ENCODE data around the gene NFE2L2.
A peak's percentile ranks its signal among the peaks of the same experiment; 100 is the strongest.
"Not testable (repeated sequence)": the region's sequence is repeated elsewhere in the genome, so short reads cannot be mapped to it uniquely, and the experiment has no call there.

Gene NFE2L2

DNA sequence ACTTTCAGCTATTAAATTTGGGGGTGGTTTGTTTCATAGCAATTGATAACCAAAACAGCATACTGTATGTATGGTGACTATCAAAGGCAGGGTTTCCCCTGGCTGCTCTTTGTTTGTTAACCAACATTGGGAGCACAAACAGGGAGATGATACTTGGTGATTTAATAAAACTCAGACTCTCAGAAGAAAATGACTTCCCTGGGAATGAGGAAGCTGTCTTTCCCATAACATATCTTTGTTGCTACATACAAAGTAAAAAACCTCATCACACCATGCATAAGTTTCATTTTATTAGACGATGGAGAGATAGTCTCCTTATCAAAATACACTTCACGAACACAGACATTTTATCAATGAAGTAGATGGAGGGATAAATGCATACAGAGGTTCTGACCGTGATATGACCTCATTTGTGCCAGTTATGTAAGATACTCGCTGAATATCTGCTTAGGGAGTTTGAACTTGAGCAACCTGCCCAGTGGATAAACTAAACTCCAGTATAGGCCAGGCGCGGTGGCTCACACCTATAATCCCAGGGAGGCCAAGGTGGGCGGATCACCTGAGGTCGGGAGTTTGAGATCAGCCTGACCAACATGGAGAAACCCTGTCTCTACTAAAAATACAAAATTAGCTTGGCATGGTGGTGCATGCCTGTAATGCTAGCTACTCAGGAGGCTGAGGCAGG is 3.8 kb upstream of the NFE2L2 start:
- peaks cover 15% of the 10 kb centered on the region for H3K36me3 Mint-ChIP-seq
- H3K4me3 Mint-ChIP-seq: no peak overlapping the region
- DNase-seq (ENCODE audit: low spot score in 2 of 2) (no peak), ATAC-seq (no peak)
- H3K27ac Mint-ChIP-seq: no peak overlapping the region
- H3K4me1 Mint-ChIP-seq: peaks cover 19% of the 10 kb centered on the region
- H3K9me3 Mint-ChIP-seq: no peaks in the 10 kb centered on the region

DNA sequence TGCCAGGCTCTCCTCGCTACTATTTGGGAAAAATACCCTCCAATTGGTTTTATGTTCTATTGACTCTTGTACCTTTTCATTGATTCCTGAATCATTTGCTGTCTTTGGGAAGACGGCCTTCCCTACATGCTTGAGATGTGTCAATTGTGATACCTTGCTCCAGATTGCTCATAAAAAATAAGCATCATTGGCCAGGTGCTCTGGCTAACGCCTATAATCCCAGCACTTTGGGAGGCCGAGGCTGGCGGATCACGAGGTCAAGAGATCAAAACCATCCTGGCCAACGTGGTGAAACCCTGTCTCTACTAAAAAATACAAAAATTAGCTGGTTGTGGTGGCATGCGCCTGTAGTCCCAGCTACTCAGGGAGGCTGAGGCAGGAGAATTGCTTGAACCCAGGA is 2.4 kb upstream of the NFE2L2 start:
- not testable (repeated sequence) for H3K27ac Mint-ChIP-seq; ATAC-seq; H3K9me3 Mint-ChIP-seq; DNase-seq (ENCODE audit: low spot score in 2 of 2); H3K4me3 Mint-ChIP-seq
- Mint-ChIP-seq H3K4me1 (peaks cover 24% of the 10 kb centered on the region), H3K36me3 (peaks cover 29% of the 10 kb centered on the region)

DNA sequence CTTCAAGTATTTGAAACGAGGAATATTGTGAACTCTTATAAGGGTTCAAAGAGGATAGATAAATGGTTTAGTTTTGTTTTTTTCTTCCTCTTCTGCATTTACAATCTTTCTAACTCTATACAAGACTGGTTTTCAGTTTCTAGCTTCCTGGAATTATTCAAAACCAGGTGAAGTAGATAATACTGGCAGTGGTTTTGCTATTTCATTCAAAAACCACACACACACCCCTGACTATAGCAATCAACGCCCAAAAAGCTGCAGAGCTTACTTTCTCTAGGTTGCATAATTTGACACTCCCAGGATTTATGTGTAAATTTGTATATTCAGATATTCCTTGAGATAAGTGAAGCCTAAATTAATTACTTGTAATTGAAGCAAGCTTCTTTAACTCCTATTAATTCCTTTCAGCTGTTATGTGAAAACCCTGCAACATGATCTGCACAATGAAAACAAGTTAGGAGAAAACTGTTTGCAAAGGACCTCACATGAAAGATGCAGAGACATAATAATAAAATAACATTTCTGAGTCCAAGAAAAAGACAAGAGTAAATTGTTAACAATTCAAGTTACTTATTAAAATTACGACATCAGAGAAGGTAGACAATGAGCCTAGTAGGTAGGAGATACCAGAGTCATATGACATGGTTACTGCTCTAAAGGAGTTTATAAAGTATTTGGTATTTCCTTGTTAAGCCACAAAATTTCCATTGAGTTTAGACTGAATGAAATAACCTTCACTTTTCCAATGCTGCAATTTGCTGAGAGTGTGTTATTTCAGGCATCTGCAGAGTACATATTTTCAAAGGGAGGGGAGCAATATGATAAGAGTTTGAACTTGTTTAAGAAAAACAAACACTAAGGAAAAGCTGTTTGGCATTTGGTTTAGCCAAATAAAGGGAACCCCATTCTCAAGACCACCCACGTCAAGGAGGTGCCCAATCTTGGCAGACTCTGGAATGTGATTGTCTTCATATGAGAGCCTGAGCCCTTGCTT is 1.6 kb upstream of the NFE2L2 start:
- DNase-seq (ENCODE audit: low spot score in 2 of 2): no peak
- H3K4me1 Mint-ChIP-seq: peaks cover 31% of the 10 kb centered on the region
- H3K4me3 Mint-ChIP-seq: peak overlapping the region; percentile 90
- peaks cover 37% of the 10 kb centered on the region for H3K36me3 Mint-ChIP-seq
- peak overlapping the region; percentile 99 for H3K27ac Mint-ChIP-seq
- H3K9me3 Mint-ChIP-seq: no peaks in the 10 kb centered on the region
- ATAC-seq: no peak

DNA sequence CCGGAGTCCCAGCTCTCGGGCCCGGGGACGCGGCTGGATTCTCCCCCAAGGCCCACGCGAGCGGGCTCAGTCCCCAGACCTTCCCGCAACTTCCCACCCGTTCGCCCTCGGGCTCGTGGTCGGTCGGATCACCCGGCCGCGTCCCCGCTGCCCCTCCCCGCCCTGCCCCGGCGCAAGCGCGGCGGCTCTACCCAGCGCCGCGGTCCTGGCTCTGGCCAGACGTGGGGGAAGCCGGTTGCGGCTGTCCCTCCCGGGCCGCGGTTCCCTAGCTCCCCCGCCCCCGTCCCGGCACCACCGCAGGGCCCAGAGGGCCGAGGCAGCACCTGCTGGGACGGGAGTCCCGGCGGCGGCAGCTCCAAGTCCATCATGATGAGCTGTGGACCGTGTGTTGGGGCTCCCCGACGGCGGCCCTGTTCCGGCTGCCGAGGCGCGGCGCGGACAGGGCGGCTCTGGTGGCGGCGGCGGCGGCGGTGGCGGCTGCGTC is 276 bp downstream of the NFE2L2 start:
- Mint-ChIP-seq H3K9me3 (no peaks in the 10 kb centered on the region), H3K27ac (peak overlapping the region; percentile 99), H3K4me1 (peaks cover 42% of the 10 kb centered on the region), H3K4me3 (peak overlapping the region; percentile 90), H3K36me3 (peaks cover 55% of the 10 kb centered on the region)
- peak; percentile 15 for ATAC-seq
- DNase-seq (ENCODE audit: low spot score in 2 of 2): peak in 1 of 2 donors; percentile 56

DNA sequence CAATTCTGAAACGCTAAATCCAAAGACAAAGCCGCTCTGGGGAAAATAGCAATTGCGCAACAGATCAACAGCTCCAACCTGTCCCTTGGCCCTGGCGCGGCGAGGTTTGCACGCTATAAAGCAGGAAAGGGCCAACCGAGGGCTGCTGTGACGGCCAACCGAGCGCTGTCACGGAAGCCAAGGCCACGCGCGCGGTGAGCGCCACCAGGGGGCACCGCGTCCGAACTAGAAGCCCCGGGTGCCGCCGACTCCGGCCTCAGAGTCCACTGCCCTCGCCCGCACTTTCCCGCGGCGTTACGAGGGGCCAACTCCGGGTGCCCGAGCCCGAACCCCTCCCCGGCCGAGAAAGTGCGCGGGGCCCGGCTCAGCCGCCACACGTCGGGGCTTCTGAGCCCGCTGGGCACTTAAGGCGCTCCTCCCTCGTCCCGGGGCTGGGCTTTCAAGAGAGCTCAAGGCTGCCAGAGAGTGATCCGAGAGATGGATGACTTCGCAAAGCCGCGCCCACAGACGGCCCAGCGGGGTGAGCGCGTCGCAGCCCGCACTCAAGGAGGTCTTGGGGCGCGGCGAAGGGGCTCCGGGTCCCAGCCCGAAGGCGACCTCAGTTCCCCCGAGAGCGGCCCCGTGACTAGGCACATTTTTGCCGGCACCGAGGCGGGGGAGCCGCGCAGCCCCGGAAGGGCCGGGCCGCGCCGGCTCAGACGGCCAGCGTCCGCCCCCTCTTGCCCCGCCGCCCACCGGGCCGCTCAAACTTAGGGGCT is 897 bp downstream of the NFE2L2 start:
- DNase-seq (ENCODE audit: low spot score in 2 of 2) (peak; percentile 97 to 98), ATAC-seq (peak; percentile 81)
- H3K36me3 Mint-ChIP-seq: peaks cover 61% of the 10 kb centered on the region
- H3K4me3 Mint-ChIP-seq: peak overlapping the region; percentile 90
- peaks cover 42% of the 10 kb centered on the region for H3K4me1 Mint-ChIP-seq
- no peaks in the 10 kb centered on the region for H3K9me3 Mint-ChIP-seq
- peak overlapping the region; percentile 99 for H3K27ac Mint-ChIP-seq

DNA sequence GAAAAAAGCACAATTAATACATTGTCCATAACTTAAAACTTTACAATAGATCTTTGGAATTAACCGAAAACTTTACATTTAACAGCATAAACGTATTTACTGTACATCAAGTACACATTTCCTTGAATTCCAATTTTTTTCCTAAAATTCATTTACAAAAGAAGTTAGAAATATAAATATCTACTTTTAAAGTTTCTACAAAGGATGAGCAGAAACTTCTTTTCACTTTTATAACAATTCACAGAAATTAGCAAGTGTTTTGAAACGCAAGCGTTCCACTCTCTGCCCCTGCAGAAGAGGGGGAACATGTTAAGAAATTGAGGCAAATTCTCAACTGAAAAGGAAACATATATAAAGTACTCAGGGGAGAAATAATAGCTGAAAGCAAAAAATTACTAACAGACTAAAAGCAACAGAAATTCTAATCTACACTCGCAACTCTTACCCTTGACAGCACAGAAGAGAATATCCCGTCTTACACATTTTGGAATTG is 1.5 kb downstream of the NFE2L2 start:
- no peak for DNase-seq (ENCODE audit: low spot score in 2 of 2)
- Mint-ChIP-seq H3K4me3 (peak overlapping the region; percentile 90), H3K36me3 (peaks cover 67% of the 10 kb centered on the region), H3K27ac (peak overlapping the region; percentile 99), H3K4me1 (peaks cover 42% of the 10 kb centered on the region), H3K9me3 (no peaks in the 10 kb centered on the region)
- ATAC-seq: no peak

DNA sequence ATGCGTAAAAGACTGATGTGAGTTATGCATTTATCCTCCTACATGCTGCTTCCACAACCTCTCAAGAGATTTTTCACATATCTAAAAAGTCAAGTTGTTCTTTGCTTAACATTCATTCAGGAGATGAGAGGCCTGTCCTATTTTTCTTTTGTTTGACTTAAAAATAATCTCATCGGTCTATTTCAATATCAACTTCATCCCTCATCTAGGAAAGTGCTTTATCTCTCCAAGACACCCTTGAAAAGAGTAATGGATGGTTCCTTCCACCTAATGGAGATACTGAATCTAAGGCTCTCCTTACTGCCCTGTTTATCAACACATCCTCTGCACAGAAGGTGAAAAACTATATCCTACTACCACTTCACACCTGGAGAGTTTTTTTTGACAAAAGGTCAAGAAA is 2.4 kb downstream of the NFE2L2 start:
- Mint-ChIP-seq H3K27ac (peak overlapping the region; percentile 99), H3K36me3 (peaks cover 75% of the 10 kb centered on the region), H3K4me1 (peaks cover 47% of the 10 kb centered on the region), H3K4me3 (peak overlapping the region; percentile 90), H3K9me3 (no peaks in the 10 kb centered on the region)
- DNase-seq (ENCODE audit: low spot score in 2 of 2): no peak
- ATAC-seq: no peak

DNA sequence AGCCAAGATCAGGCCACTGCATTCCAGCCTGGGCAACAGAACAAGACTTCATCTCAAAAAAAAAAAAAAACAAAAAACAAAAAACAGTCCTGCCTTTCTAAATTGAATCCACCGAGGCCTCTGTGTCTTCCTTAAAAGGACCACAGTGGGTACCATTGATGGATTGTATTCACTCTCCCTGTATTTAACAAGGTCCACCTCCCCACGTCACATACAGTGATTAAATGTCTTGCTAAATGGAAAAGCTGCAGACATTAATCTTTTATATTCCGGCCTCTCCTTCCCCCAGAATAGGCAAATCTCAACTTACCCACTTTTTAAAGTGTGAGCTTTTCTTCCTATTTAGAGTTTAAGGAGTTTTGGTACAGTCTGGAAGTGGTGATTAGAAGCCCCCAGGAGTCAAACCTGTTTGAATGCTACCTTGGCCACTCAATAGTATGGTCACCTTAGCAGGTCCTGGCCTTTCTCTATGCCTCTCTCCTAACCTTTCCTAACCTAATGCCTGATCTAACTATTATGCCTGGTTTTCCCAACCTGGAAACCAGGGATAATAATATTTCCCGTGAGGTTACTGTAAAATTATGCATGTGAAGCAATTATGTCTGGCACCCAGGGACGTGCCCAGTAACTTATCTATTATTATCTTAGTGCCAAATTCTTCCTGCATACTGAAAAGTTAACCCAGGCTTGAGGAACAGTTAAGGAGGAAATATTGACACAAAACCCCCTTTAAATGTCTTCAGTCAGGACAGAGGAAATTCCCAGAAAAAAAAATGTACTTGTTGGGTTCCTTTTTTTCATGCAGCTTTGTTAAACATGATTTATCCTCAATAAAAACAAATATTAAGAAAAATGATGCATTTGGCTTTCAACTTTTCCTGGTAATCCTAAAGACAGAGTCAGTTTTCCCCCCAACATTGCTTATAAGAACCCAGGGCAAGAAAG is 3.1 kb downstream of the NFE2L2 start:
- Mint-ChIP-seq H3K4me1 (peaks cover 47% of the 10 kb centered on the region), H3K9me3 (no peaks in the 10 kb centered on the region), H3K36me3 (peaks cover 81% of the 10 kb centered on the region), H3K27ac (peak overlapping the region; percentile 99), H3K4me3 (peak overlapping the region; percentile 90)
- ATAC-seq (no peak), DNase-seq (ENCODE audit: low spot score in 2 of 2) (no peak)

DNA sequence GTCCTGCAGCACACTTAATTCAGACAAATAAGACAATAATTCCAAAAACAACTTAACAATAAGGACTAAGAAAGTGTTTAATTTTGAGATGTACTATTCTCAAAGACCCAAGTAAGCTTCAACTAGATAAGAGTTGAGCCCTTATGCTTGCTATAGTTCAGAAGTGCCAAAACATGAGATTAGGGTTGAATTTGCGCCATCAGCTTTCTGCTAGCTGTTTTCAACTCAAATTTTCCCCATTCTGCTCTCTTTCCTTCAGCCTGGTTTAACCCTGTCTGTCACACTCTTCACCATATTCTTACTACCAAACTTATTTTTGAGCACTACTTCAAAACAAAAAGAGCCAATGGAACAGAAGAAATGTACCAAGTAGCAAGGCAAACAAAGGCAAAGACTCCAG is 4.1 kb downstream of the NFE2L2 start:
- no peak for DNase-seq (ENCODE audit: low spot score in 2 of 2)
- Mint-ChIP-seq H3K36me3 (peaks cover 85% of the 10 kb centered on the region), H3K4me3 (peak overlapping the region; percentile 90), H3K27ac (peak overlapping the region; percentile 99), H3K4me1 (peaks cover 47% of the 10 kb centered on the region), H3K9me3 (no peaks in the 10 kb centered on the region)
- no peak for ATAC-seq

DNA sequence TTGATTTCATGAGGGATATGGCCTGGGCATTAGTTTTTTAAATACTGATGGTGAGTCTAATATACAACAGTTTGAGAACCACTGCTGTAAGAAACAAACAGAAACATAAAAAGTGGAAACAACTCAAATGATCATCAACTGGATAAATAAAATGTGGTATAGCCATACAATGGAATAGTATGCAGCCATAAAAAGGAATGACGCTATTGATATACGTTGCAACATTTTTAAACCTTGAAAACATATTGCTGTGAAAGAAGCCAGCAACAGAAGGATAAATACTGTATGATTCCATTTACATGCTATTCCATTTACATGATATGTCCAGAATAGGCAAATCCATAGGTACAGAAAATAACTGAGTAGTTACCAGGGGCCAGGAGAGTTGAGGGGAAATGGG is 6.5 kb downstream of the NFE2L2 start:
- Mint-ChIP-seq H3K4me3 (no peak overlapping the region), H3K27ac (peak overlapping the region; percentile 72), H3K36me3 (peaks cover 89% of the 10 kb centered on the region), H3K9me3 (no peaks in the 10 kb centered on the region), H3K4me1 (peaks cover 65% of the 10 kb centered on the region)
- DNase-seq (ENCODE audit: low spot score in 2 of 2) (no peak), ATAC-seq (no peak)

DNA sequence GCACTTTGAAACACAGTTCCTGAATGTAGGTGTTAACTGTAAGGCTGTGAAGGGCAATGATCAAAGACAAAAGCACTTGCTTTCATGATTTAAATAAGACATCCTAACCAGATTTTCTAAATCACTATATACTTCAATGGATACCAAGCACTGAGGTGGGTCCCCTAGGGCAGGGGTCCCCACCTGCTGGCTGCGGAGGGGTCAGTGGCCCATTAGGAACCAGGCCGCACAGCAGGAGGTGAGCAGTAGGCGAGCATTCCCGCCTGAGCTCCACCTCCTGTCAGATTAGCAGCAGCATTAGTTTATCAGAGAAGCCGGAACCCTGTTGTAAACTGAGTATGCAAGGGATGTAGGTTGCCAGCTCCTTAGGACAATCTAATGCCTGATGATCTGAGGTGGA is 7.1 kb downstream of the NFE2L2 start:
- Mint-ChIP-seq H3K9me3 (no peaks in the 10 kb centered on the region), H3K27ac (peak overlapping the region; percentile 72), H3K4me3 (no peak overlapping the region), H3K4me1 (peaks cover 71% of the 10 kb centered on the region), H3K36me3 (peaks cover 89% of the 10 kb centered on the region)
- DNase-seq (ENCODE audit: low spot score in 2 of 2) (no peak), ATAC-seq (no peak)

DNA sequence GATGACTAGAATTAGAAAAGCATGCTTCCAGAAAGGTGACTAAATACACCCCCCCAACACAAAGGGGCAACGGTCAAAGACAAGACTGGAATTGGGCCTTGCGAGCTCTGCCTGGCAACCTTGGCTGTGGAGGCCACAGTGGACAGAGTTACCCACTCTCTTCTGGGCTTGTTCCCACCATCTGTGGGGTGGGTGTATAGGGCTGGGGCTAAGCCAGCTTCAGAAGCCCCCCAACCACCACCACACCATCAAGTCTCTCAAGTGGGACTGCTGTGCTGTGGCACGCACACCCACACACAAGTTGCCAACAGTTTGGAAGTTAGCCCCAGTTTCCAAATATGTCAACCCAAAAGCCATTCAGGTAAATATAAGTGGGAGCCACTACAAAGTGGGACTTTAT is 7.8 kb downstream of the NFE2L2 start:
- ATAC-seq: no peak
- H3K4me3 Mint-ChIP-seq: peak overlapping the region; percentile 29
- DNase-seq (ENCODE audit: low spot score in 2 of 2): no peak
- H3K36me3 Mint-ChIP-seq: peaks cover 89% of the 10 kb centered on the region
- H3K4me1 Mint-ChIP-seq: peaks cover 72% of the 10 kb centered on the region
- no peaks in the 10 kb centered on the region for H3K9me3 Mint-ChIP-seq
- H3K27ac Mint-ChIP-seq: peak overlapping the region; percentile 72

DNA sequence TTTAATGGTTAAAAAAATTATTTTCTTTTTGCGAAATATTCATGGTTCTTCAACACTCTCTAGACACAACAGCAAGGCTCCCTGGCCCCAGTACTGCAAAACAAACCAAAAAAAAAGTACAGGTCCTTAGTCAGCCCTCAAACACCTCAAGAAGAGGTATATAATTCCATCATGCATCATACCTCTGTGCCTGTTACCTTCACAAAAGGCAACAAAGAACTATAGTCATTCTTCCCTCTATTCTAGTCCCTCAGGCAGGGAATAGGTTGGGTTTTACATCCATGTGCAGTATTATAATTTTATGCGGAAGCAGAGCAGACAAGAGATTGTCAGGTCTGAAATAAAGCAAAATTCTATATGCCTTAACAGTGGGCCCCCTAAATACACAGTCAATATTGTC is 8.5 kb downstream of the NFE2L2 start:
- DNase-seq (ENCODE audit: low spot score in 2 of 2) (no peak), ATAC-seq (no peak)
- H3K27ac Mint-ChIP-seq: peak overlapping the region; percentile 72
- H3K4me3 Mint-ChIP-seq: peak overlapping the region; percentile 29
- no peaks in the 10 kb centered on the region for H3K9me3 Mint-ChIP-seq
- peaks cover 72% of the 10 kb centered on the region for H3K4me1 Mint-ChIP-seq
- peaks cover 89% of the 10 kb centered on the region for H3K36me3 Mint-ChIP-seq

DNA sequence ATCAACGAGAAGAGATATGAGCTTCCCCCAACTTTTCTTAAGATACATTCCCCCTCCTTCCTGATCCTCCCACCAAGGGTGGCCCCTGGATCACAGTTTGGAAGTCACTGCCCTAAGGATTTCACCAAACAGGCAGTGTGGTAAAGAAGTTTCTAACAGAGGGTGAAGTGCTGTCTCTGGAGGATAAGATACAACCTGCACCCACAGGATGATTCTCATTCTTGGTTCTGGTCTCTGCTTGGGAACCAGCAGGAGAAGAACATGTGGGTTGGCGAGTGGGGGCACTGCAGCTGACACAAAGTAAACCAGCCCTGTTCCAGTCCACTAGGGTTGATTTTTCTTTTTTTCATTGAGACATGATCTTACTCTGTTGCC is 9.3 kb downstream of the NFE2L2 start:
- Mint-ChIP-seq H3K4me3 (no peak overlapping the region), H3K4me1 (peaks cover 74% of the 10 kb centered on the region), H3K36me3 (peaks cover 87% of the 10 kb centered on the region), H3K9me3 (no peaks in the 10 kb centered on the region), H3K27ac (peak overlapping the region; percentile 44)
- ATAC-seq (no peak), DNase-seq (ENCODE audit: low spot score in 2 of 2) (no peak)
